Activated CD4-positive, alpha-beta T cell treated with anti-CD3 and anti-CD28 coated beads, Interleukin-2, Interleukin-4, amounts not matched to agents 100 ng/mL and 50 ng/mL, durations not matched to agents 16 hours and 8 hours (primary cell): ENCODE data around the gene LRR1.
"Not testable (repeated sequence)": the region's sequence is repeated elsewhere in the genome, so short reads cannot be mapped to it uniquely, and the experiment has no call there.

Experiments
- DNase-seq: peaks from one replicate; pipeline ENCODE4 v3.0.0-alpha.2; 2020; ENCODE audit warnings: low spot score

Gene LRR1

DNA sequence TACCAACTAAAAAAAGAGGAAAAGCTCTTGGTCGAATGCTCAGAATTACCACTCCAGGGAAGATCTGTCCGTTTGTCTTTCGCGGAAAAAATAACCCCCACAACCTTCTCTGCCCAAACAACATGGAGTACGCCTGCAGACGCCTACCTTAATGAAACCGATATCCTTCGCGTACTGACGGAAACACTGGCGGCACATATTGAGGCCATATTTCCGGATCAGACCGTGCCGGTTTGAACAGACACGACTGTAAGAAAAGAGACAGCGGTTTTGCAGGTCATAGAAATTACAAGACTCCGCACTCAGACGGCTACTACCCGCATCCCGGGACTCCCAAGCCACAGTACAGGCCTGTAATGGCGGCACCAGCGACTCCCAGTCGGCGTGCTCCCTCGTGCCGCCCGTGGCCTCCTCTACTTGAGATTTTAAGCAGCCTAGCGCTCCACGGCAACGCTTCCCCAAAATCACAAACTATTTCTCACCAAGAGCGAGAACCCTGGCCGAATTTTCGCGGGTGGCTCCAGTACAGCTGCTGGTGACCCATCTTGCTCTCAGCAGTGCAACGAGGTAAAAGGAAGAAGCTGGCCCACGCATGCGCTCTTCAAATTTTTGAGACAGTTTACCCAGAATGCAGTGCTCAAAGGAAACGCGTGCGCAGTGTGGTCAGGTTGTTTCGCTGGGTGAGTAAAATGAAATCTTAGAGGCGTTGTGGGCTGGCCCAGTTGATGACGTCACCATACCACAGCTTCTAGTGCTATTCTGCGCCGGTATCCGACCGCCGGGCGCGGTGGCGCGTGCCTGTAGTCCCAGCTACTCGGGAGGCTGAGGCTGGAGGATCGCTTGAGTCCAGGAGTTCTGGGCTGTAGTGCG, 12.7 kb upstream of the LRR1 start, which contains the start of gene RPS29:
RPS29 (minus strand) TSS at position 578 of the 870 bp plus-strand sequence; CDS start at position 544, 34 bp downstream.
- peak; percentile 99 for DNase-seq

DNA sequence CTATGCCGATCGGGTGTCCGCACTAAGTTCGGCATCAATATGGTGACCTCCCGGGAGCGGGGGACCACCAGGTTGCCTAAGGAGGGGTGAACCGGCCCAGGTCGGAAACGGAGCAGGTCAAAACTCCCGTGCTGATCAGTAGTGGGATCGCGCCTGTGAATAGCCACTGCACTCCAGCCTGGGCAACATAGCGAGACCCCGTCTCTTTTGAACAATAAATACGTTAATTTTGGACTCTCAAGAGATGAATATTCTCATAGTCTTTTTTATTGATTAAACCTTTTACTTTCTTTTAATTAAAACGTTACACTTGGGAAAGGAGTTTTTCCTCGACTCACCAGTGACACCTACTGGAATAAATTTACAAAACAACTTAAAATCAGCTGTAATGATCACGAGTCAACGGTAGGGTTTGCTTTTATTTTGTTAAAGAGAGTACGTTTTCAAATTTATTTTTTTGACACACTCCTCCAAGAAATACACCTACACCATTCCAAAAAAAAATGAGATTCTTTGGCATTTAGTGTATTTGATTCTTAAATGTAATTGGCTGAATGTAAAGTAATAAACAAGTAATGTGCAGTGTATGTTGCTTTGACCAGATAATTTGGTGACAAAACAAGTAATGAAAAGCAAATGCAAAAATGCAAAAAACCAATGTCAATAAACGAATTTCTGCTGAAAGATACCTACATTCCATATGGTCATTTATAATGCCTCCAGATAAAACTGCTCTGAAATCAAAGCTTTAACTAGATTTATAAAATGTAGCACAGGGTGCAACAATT, 11.9 kb upstream of the LRR1 start:
- DNase-seq, result peak; percentile 75

DNA sequence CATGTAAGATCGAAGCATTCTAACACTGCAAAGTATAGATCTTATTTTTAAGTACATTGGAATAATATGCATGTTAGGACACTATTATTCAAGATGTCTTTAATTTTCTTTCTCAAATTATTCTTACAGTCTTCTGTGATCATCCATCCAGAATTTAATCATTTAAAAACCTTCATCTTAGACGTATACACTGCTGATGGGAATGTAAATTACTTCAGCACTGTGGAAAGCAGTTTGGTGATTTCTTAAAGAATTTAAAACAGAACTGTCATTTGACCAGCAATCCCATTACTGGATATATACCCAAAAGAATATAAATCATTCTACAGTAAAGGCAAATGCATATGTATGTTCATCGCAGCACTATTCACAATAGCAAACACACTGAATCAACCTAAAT, 9.4 kb upstream of the LRR1 start:
- no peak for DNase-seq

DNA sequence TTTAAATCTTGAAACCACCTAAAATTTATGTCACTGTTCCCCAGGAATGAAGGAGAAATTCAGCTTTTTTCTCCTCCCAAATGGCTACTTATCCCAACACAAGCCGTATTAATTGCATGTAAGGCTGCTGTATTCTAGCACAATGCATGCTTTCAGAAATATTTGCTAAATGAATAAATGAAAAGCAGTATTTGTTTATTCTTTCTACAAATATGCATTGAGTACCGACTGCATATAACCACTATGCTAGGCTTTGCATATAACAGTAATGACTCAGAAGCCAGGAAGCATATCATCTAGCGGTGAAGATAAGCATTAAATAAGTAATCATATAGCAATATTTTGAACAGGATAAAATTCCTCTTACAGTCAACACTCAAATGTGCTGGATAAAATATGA, 5.7 kb upstream of the LRR1 start:
- DNase-seq, result no peak

DNA sequence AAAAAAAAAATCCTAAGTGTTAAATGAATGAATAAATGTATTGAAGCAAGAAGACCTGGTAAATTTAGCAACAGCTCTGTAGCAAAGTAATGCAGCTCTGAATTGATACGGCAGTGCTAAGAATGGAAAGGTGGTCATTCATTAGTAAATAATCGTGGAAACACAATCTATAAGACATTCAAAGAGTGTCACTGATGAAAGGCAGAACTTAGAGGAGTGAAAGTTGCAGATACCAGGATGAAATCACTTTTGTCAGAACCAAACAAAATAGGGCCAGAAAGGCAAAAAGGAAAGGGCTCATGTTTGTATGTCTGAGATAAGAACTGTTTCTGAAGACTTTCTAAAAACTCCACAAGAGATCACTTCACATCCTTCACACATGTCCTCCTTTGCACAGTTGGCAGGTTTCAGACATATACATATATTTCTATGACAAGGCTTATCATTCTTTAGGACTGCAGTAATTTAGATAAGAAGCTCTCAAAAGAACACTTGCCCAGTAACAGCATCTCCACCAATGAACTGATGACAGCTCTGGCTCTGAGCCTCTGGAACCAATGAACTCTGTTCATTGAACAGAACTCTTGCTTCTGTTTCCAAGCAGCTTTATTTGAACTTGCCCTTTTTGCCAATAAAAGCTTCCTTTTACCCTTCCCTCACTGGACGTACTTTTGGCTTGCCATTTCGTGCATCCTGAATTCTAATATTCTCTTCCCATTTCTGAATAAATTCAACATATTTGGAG, 4.2 kb upstream of the LRR1 start:
- no peak for DNase-seq

DNA sequence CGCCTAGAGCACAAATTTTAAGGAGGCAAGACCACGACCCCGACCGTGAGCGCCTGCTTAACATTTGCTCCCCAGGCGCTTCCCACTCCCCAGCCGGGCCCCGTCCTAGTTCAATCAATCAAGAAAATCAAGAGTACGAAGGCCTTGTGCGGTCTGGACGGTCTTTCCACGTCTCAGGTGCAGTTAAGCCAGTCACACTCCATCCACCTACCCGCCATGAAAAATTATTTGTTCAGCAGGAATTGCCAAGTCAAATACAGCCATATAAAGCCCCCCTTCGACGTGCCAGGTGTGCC, 603 bp upstream of the LRR1 start:
- DNase-seq, result no peak

DNA sequence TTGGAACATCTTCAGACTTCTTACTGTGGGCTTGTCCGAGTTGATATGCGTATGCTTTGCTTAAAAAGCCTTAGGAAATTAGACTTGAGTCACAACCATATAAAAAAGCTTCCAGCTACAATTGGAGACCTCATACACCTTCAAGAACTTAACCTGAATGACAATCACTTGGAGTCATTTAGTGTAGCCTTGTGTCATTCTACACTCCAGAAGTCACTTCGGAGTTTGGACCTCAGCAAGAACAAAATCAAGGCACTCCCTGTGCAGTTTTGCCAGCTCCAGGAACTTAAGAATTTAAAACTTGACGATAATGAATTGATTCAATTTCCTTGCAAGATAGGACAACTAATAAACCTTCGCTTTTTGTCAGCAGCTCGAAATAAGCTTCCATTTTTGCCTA, 8.8 kb downstream of the LRR1 start:
- no peak for DNase-seq

DNA sequence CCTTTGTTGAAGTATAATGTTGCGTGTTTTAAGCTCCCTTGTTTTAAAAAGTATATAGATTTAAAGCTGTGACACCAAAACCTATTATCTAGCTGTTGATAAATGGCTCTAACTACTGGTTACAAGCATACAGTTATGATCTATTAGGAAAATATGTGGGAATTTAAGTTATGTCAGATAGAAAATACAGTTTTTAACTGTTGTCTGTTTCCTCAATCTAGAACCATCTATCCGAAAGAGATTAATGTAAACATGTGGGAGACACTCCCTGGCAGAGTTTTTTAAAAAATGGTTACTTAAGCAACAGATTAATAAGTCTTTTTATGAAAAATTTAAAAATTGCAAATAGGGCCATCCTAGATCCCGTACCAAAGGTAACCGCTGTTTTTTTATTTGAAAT, 13.5 kb downstream of the LRR1 start:
- DNase-seq, result no peak

DNA sequence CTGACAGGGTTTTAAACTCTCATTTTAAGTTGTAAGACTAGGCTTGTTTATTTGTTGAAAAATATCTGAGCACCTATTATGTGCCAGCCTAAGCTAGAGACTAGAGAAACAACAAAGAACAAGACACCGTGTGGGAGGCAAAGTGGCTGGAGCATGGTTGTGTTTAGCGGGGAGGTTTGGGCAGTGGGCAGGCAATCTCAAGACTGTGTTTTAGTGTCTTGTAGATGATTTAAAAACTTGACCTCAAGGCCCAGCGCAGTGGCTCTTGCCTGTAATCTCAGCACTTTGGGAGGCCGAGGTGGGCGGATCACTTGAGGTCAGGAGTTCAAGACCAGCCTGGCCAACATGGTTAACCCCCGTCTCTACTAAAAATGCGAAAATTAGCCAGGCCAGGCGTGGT, 13.9 kb downstream of the LRR1 start:
- no peak for DNase-seq

DNA sequence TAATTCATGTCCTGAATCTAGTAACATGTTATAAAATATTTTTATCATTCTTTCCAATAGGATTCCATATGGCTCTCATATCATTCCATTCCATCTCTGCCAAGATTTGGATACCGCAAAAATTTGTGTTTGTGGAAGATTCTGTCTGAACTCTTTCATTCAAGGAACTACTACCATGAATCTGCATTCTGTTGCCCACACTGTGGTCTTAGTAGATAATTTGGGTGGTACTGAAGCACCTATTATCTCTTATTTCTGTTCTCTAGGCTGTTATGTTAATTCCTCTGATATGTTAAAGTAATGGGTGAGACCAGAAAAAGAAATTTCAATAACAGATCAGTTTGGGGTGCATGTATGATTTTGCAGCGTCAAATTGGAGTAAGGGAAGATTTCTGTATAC, 15.5 kb downstream of the LRR1 start:
- no peak for DNase-seq

DNA sequence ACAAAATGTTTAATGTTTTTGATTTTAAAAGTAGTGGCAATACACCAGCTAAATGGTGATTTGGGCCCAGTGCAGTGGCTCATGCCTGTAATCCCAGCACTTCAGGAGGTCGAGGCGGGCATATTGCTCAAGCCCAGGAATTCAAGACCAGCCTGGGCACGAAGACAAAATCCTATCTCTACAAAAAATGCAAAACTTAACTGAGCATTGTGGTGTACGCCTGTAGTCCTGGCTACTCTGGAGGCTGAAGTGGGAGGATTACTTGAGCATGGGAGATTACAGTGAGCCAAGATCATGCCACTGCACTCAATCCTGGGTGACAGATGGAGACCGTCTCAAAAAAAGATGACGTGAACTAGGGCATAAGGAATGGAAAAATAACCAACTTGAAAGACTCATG, 17.0 kb downstream of the LRR1 start:
- DNase-seq, result no peak

DNA sequence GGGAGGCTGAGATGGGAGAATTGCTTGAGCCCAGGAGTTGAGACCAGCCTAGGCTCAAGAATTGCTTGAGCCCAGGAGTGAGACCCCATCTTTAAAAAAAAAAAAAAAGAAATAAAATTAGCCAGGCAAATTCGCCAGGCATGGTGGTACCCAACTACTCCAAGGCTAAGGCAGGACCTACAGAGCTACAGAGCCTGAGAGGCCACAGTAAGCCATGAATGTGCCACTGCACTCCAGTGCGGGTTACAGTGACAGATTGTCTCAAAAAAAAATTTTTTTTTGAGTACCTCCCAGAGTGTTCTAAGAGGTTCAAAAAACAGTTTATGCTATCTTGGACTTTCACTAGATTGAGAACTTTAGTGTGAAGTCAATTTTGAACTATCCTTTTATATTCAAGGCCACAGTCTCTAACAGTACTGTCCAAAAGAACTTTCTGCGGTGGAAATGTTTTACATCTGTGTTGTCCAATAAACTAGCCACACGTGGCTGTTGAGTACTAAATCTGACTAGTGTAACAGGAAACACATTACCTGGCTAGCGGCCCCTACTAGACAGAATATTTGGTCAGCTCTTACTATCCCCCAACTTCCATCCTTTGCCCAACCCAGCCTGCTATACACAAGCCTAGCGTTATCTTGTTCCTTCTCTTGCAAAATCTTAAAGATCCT, 19.2 kb downstream of the LRR1 start:
- no peak for DNase-seq

DNA sequence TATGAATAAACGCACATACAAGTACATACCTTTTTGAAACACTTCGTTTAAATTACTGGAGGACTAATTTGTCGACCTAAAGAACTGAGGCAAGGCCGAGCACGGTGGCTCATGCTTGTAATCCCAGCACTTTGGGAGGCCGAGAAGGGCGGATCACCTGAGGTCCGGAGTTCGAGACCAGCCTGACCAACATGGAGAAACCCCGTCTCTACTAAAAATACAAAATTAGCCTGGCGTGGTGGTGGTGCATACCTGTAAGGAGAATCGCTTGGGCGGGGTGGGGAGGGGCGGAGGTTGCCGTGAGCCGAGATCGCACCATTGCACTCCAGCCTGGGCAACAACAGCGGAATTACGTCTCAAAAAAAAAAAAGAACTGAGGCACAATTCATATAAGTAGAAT, 20.5 kb downstream of the LRR1 start:
- DNase-seq, result not testable (repeated sequence)

DNA sequence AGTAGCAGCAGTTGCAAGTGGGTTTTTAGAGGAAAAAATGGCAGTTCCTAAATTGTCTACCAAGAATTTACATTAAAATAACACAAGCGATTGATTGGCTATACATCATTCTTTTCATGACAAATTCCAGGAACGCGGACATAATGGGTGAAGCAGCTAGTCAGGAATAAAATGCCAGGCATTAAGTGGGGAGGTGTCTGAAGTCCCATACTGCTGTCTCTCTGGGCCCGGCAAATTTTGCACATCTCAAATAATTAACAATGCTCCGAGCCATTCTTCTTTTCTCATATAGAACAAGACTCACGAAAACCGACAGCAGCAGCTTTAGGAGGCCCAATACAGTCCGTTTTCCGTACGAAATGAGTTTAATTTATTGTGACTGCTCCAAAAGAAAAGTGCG, 21.0 kb downstream of the LRR1 start:
- DNase-seq, result no peak

DNA sequence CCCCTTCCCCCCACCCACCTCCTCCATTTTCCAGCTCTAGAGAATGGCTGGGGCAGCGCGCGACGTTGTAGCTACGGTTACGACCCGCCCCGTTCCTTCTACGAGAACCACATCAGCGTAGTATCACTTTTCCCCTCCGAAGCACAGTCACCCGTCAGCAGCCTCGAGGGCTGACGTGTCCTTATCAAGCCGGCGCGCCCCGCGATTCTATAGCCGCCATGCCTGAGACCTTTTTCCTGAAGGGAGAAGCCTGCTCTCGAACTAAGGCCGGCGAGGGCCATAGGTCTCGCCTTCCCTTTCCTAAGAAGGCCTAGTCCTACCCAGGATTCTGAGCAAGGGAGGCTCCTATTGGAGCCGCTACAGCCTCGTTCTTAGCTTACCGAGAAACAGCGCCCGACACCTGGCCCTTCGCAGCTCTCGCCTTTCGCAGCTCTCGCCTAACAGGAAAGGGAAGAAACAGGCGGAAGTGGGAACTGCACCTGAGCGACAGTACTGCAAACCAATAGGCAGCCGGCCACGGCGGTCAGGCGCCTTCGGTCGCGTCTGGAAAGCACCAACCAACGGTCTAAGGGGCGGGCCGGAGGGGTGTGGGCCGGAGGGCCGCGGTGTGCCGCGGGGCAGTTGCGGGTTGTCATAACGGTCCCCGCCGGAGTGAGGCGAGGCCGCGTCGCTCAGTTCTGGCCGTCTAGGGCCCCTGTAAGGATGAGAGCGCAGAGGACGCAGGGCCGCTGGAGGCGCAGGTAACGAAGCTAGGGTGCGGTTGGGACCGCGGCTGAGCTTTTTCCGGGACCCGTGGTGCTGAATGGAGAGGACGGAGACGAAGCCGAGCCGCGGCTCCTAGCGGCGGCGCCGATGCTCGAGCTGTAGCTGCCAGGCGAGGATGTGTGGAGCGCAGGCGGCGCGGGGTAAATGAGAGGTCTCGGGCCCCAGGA, 21.7 kb downstream of the LRR1 start, which contains the start of the genes MGAT2 and RPL36AL:
MGAT2 (plus strand) TSS at position 618 of the 932 bp plus-strand sequence. CDS start 470 bp downstream, outside the sequence.
RPL36AL (minus strand) TSS at position 445 of the 932 bp plus-strand sequence. CDS start 1,522 bp downstream, outside the sequence.
- DNase-seq, result peak; percentile 99

DNA sequence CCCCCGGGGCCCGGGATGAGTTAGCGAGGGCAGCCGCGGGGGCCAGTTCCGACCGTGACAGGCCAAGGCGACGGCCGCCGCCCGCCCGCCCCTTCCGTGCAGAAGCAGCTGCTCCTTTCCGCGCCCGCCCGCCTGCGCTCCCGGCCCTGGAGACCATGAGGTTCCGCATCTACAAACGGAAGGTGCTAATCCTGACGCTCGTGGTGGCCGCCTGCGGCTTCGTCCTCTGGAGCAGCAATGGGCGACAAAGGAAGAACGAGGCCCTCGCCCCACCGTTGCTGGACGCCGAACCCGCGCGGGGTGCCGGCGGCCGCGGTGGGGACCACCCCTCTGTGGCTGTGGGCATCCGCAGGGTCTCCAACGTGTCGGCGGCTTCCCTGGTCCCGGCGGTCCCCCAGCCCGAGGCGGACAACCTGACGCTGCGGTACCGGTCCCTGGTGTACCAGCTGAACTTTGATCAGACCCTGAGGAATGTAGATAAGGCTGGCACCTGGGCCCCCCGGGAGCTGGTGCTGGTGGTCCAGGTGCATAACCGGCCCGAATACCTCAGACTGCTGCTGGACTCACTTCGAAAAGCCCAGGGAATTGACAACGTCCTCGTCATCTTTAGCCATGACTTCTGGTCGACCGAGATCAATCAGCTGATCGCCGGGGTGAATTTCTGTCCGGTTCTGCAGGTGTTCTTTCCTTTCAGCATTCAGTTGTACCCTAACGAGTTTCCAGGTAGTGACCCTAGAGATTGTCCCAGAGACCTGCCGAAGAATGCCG, 22.6 kb downstream of the LRR1 start:
- DNase-seq, result peak; percentile 57

DNA sequence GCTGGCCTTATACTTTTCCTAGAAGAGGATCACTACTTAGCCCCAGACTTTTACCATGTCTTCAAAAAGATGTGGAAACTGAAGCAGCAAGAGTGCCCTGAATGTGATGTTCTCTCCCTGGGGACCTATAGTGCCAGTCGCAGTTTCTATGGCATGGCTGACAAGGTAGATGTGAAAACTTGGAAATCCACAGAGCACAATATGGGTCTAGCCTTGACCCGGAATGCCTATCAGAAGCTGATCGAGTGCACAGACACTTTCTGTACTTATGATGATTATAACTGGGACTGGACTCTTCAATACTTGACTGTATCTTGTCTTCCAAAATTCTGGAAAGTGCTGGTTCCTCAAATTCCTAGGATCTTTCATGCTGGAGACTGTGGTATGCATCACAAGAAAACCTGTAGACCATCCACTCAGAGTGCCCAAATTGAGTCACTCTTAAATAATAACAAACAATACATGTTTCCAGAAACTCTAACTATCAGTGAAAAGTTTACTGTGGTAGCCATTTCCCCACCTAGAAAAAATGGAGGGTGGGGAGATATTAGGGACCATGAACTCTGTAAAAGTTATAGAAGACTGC, 23.4 kb downstream of the LRR1 start:
- no peak for DNase-seq

DNA sequence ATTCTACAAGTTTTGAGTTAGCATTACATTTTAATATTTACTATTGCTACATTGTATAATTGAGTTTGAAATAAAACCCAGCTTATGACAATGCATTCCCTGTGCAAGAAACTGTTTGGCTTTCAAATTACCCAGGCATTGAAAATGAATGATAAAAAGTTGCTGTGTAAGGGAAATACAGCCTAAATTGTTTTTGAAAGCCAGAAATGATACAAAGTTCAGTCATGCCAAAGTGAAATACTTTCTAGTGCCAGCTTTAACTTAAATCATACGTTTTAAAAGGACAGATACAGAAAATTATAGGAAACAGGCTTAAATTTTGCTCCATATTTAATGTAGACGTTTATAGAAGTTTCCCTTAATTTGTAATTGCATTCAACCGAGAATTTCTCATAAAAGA, 24.6 kb downstream of the LRR1 start:
- no peak for DNase-seq
